HepG2 (cell line): ENCODE data around the gene CRAT. TPM values are rescaled to one million over a fixed set of nuclear protein-coding genes. Genes with fewer than 3 reads are reported as not detected.
A peak's percentile ranks its signal among the peaks of the same experiment; 100 is the strongest.

ENCODE experiments used
- AHDC1 ChIP-seq: sonication (generic); formaldehyde crosslinking; IDR thresholded peaks from 2 replicates; pipeline ENCODE4 v1.5.1; 2020; ENCODE audit warnings: mild to moderate bottlenecking, missing genetic modification reagents, borderline replicate concordance
- HDAC1 ChIP-seq: sonication (generic); formaldehyde crosslinking; IDR thresholded peaks from 2 replicates; pipeline ENCODE4 v1.5.1; 2020; ENCODE audit warnings: mild to moderate bottlenecking, missing genetic modification reagents
- IKZF1 ChIP-seq: fragments of 450-650 bp; IDR thresholded peaks from 2 replicates; pipeline ENCODE4 v1.7.1; 2016
- SAFB2 ChIP-seq: sonication (generic); formaldehyde crosslinking; IDR thresholded peaks from 2 replicates; pipeline ENCODE4 v1.5.1; 2020; ENCODE audit warnings: missing genetic modification reagents, low read depth, mild to moderate bottlenecking, borderline replicate concordance
- SP4 ChIP-seq: sonication (generic); formaldehyde crosslinking; IDR thresholded peaks from 2 replicates; pipeline ENCODE4 v1.8.1; 2023; ENCODE audit warnings: mild to moderate bottlenecking, missing genetic modification reagents
- TSC22D2 ChIP-seq: sonication (generic); formaldehyde crosslinking; IDR thresholded peaks from 2 replicates; pipeline ENCODE4 v1.5.1; 2020; ENCODE audit warnings: missing genetic modification reagents, mild to moderate bottlenecking, borderline replicate concordance
- YEATS4 ChIP-seq: sonication (generic); formaldehyde crosslinking; IDR thresholded peaks from 2 replicates; pipeline ENCODE4 v1.4.0; 2020; ENCODE audit warnings: missing genetic modification reagents, borderline replicate concordance
- ZFP62 ChIP-seq: sonication (generic); formaldehyde crosslinking; IDR thresholded peaks from 2 replicates; pipeline ENCODE4 v1.4.0; 2020; ENCODE audit warnings: missing genetic modification reagents
- ZMYM3 ChIP-seq: sonication (generic); formaldehyde crosslinking; IDR thresholded peaks from 2 replicates; pipeline ENCODE4 v1.5.1; 2020; ENCODE audit warnings: mild to moderate bottlenecking, missing genetic modification reagents
- ZNF281 ChIP-seq: sonication (generic); formaldehyde crosslinking; IDR thresholded peaks from 2 replicates; pipeline ENCODE4 v1.4.0; 2020; ENCODE audit warnings: missing genetic modification reagents, borderline replicate concordance
- ZNF703 ChIP-seq: sonication (generic); formaldehyde crosslinking; IDR thresholded peaks from 2 replicates; pipeline ENCODE4 v1.5.1; 2020; ENCODE audit warnings: missing genetic modification reagents, mild to moderate bottlenecking, moderate library complexity, borderline replicate concordance
- ZNF710 ChIP-seq: sonication (generic); formaldehyde crosslinking; IDR thresholded peaks from 2 replicates; pipeline ENCODE4 v1.5.0; 2020; ENCODE audit warnings: mild to moderate bottlenecking, missing genetic modification reagents, borderline replicate concordance
- ZNF775 ChIP-seq: sonication (generic); formaldehyde crosslinking; IDR thresholded peaks from 2 replicates; pipeline ENCODE4 v1.4.0; 2020; ENCODE audit warnings: missing genetic modification reagents, mild to moderate bottlenecking, moderate library complexity, borderline replicate concordance
- polyA plus RNA-seq, 8 experiments: library from polyadenylated mRNA; depleted of rRNA in 3 of 8; stranded (reverse) in 7 of 8; unstranded in 1 of 8; fragments of >200 nt; fragmentation: Illumina TruSeq in 4 of 8; extraction: Trizol in 4 of 8; gene quantifications; 2 replicates each; pipeline versions ENCODE4 v1.2.1 to v1.2.3, GENCODE V29; 2011 to 2016; ENCODE audit warnings: low read depth in 4 of 8, missing spikeins in 1 of 8, mixed read lengths in 1 of 8; ENCODE audit not compliant: insufficient read depth in 1 of 8
- total RNA-seq, 5 experiments: library from RNA; depleted of rRNA; stranded (reverse); fragments of >200 nt; fragmentation: Illumina TruSeq; extraction: Trizol; gene quantifications; 2 replicates each; pipeline ENCODE4 v1.2.3, GENCODE V29; 2016; ENCODE audit warnings: low read depth in 1 of 5
- TF ChIP-seq, protein P1 (sequence below): sonication (generic); formaldehyde crosslinking; IDR thresholded peaks from 2 replicates; pipeline ENCODE4 v1.4.0; 2020; ENCODE audit warnings: mild to moderate bottlenecking, low read depth, missing genetic modification reagents

The CRAT gene
- total and polyA plus RNA-seq, 2 of the 13 experiments (the other 11 are each of a cell fraction or from before 2014, with no cell fraction given): 26.1 to 26.6 TPM

- TF ChIP-seq AHDC1 (CRISPR knock-in tag) (no peak), HDAC1 (CRISPR knock-in tag) (peak; percentile 11; the same call in 1 of the 2 replicates), ZFP62 (CRISPR knock-in tag) (no peak), SAFB2 (CRISPR knock-in tag) (no peak), YEATS4 (no peak; the same call in 1 of the 2 replicates), IKZF1 (no peak), ZNF703 (CRISPR knock-in tag) (no peak), ZMYM3 (CRISPR knock-in tag) (no peak), SP4 (CRISPR knock-in tag) (peak; percentile 85), TSC22D2 (CRISPR knock-in tag) (no peak), ZNF281 (no peak), ZNF775 (CRISPR knock-in tag) (no peak), ZNF710 (no peak)
- TF ChIP-seq, protein P1, sequence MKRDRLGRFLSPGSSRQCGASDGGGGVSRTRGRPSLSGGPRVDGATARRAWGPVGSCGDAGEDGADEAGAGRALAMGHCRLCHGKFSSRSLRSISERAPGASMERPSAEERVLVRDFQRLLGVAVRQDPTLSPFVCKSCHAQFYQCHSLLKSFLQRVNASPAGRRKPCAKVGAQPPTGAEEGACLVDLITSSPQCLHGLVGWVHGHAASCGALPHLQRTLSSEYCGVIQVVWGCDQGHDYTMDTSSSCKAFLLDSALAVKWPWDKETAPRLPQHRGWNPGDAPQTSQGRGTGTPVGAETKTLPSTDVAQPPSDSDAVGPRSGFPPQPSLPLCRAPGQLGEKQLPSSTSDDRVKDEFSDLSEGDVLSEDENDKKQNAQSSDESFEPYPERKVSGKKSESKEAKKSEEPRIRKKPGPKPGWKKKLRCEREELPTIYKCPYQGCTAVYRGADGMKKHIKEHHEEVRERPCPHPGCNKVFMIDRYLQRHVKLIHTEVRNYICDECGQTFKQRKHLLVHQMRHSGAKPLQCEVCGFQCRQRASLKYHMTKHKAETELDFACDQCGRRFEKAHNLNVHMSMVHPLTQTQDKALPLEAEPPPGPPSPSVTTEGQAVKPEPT: no peak
Measured at GRCh38 chr9:129110740-129111527, at the start of gene CRAT, which contains the start of gene PTPA (continued).
